ENCODE data around the gene CARS1. TPM values are rescaled to one million over a fixed set of nuclear protein-coding genes. Genes with fewer than 3 reads are reported as not detected.
"Not testable (repeated sequence)": the region's sequence is repeated elsewhere in the genome, so short reads cannot be mapped to it uniquely, and the experiment has no call there.

Gene CARS1
- total RNA-seq, 1 donor from 2014 or later = 33.2 TPM

GRCh38 chr11:3063432-3063831 lies 6.2 kb upstream of the CARS1 start:
- not testable (repeated sequence) for DNase-seq (ENCODE audit: low spot score)

GRCh38 chr11:3060436-3061025 lies 3.3 kb upstream of the CARS1 start:
- DNase-seq (ENCODE audit: low spot score) = no peak

- DNase-seq (ENCODE audit: low spot score) = no peak
Measured at GRCh38 chr11:3058753-3059664, 1.8 kb upstream of the CARS1 start.

- no peak for DNase-seq (ENCODE audit: low spot score)
Measured at GRCh38 chr11:3056296-3057068, 741 bp downstream of the CARS1 start.

GRCh38 chr11:3055891-3056290 lies 1.3 kb downstream of the CARS1 start:
- DNase-seq (ENCODE audit: low spot score) = no peak

- DNase-seq (ENCODE audit: low spot score) = no peak
Measured at GRCh38 chr11:3052567-3052966, 4.7 kb downstream of the CARS1 start.

GRCh38 chr11:3052109-3052479 lies 5.1 kb downstream of the CARS1 start:
- no peak for DNase-seq (ENCODE audit: low spot score)

- DNase-seq (ENCODE audit: low spot score) = no peak
Measured at GRCh38 chr11:3051196-3052108, 5.8 kb downstream of the CARS1 start.

GRCh38 chr11:3050386-3051195 lies 6.6 kb downstream of the CARS1 start:
- DNase-seq (ENCODE audit: low spot score) = no peak

GRCh38 chr11:3049430-3050243 lies 7.6 kb downstream of the CARS1 start:
- DNase-seq (ENCODE audit: low spot score) = peak; percentile 57

- DNase-seq (ENCODE audit: low spot score) = no peak
Measured at GRCh38 chr11:3047637-3048036, 9.6 kb downstream of the CARS1 start.

GRCh38 chr11:3046641-3047040 lies 10.6 kb downstream of the CARS1 start:
- DNase-seq (ENCODE audit: low spot score) = no peak

GRCh38 chr11:3046190-3046589 lies 11.0 kb downstream of the CARS1 start:
- DNase-seq (ENCODE audit: low spot score) = no peak

GRCh38 chr11:3044915-3045314 lies 12.3 kb downstream of the CARS1 start:
- no peak for DNase-seq (ENCODE audit: low spot score)

- DNase-seq (ENCODE audit: low spot score) = no peak
Measured at GRCh38 chr11:3044004-3044403, 13.2 kb downstream of the CARS1 start.

GRCh38 chr11:3043315-3043871 lies 13.8 kb downstream of the CARS1 start:
- DNase-seq (ENCODE audit: low spot score) = no peak

- no peak for DNase-seq (ENCODE audit: low spot score)
Measured at GRCh38 chr11:3042496-3043314, 14.5 kb downstream of the CARS1 start.

- no peak for DNase-seq (ENCODE audit: low spot score)
Measured at GRCh38 chr11:3041699-3042441, 15.4 kb downstream of the CARS1 start.

Data from umbilical cord (tissue), 2 donors.